OCI-LY7 (cell line): Measurements from ENCODE around the gene MAGI1. TPM values are rescaled to one million over a fixed set of nuclear protein-coding genes. Genes with fewer than 3 reads are reported as not detected.

Source experiments
- BruUV-seq: library from RNA; stranded (reverse); fragments of 400-500 nt; replicated peaks from 2 replicates; lab custom pipeline; 2021; lab: Mats Ljungman, UMichigan
- CTCF ChIA-PET: fragments of 300-600 bp; sonication (Branson Sonifier 250); formaldehyde crosslinking; loops from one replicate; lab custom pipeline; 2022; ENCODE audit warnings: antibody characterized with exemption; ENCODE audit not compliant: unreplicated experiment; lab: Charles Lee
- POLR2A ChIA-PET: fragments of 300-600 bp; sonication (Branson Sonifier 250); formaldehyde crosslinking; loops from one replicate; lab custom pipeline; 2022; ENCODE audit warnings: antibody characterized with exemption; lab: Charles Lee
- DNase-seq: peaks from one replicate; pipeline ENCODE4 v3.0.0-alpha.2; 2015; ENCODE audit warnings: low spot score
- H2AFZ ChIP-seq: fragments of 200-600 bp; sonication (generic), shearing (Covaris generic); 2 replicates; pipeline ENCODE4 v1.6.1; 2014; ENCODE audit warnings: mild to moderate bottlenecking, antibody characterized with exemption, low read length, moderate library complexity
- H3K27ac ChIP-seq: fragments of 200-600 bp; sonication (generic); 2 replicates; pipeline ENCODE4 v1.5.1; 2014; ENCODE audit warnings: mixed run types, low read depth, mild to moderate bottlenecking, moderate library complexity, low read length, inconsistent platforms; ENCODE audit not compliant: poor library complexity, severe bottlenecking
- H3K36me3 ChIP-seq: fragments of 200-600 bp; sonication (generic); 2 replicates; pipeline ENCODE4 v1.6.1; 2014; ENCODE audit warnings: mild to moderate bottlenecking, antibody characterized with exemption, low read length, moderate library complexity, mixed read lengths; ENCODE audit not compliant: insufficient read depth
- H3K4me1 ChIP-seq: fragments of 200-600 bp; sonication (generic); 2 replicates; pipeline ENCODE4 v1.5.1; 2014; ENCODE audit warnings: mild to moderate bottlenecking, low read length; ENCODE audit not compliant: insufficient read depth, poor library complexity, severe bottlenecking
- H3K4me2 ChIP-seq: fragments of 200-600 bp; sonication (generic); 2 replicates; pipeline ENCODE4 v1.6.1; 2014; ENCODE audit warnings: mild to moderate bottlenecking, low read length
- H3K4me3 ChIP-seq: fragments of 200-600 bp; sonication (generic); 2 replicates; pipeline ENCODE4 v1.5.1; 2014; ENCODE audit warnings: mild to moderate bottlenecking, low read depth, low read length; ENCODE audit not compliant: poor library complexity, severe bottlenecking
- H3K79me2 ChIP-seq: fragments of 200-600 bp; sonication (generic); 2 replicates; pipeline ENCODE4 v1.6.1; 2016; ENCODE audit warnings: low read depth, mild to moderate bottlenecking, low read length, moderate library complexity, mixed read lengths; ENCODE audit not compliant: insufficient read depth
- H3K9me2 ChIP-seq: fragments of 200-600 bp; sonication (generic); 2 replicates; pipeline ENCODE4 v1.6.1; 2016; ENCODE audit warnings: mild to moderate bottlenecking, low read length, mixed read lengths; ENCODE audit not compliant: insufficient read depth
- H3K9me3 ChIP-seq: fragments of 200-600 bp; sonication (generic); 2 replicates; pipeline ENCODE4 v1.6.1; 2014; ENCODE audit warnings: mild to moderate bottlenecking, mixed run types, low read length, mixed read lengths
- H4K20me1 ChIP-seq: fragments of 200-600 bp; sonication (generic); 2 replicates; pipeline ENCODE4 v1.6.1; 2014; ENCODE audit warnings: mild to moderate bottlenecking, antibody characterized with exemption, low read length, moderate library complexity, mixed read lengths; ENCODE audit not compliant: insufficient read depth
- CTCF ChIP-seq: fragments of 200-600 bp; sonication (generic); conservative IDR thresholded peaks from 2 replicates; pipeline ENCODE4 v1.5.1; 2014; ENCODE audit warnings: mild to moderate bottlenecking, antibody characterized with exemption, low read length, moderate library complexity, mixed read lengths
- EZH2phosphoT487 ChIP-seq: fragments of 200-600 bp; sonication (generic); IDR thresholded peaks from 2 replicates; pipeline ENCODE4 v1.6.1; 2018; ENCODE audit warnings: low read depth, borderline replicate concordance, mild to moderate bottlenecking, mixed run types, antibody characterized with exemption, low read length, moderate library complexity, mixed read lengths
- intact Hi-C: fragments of 100-400 bp; cut with micrococcal nuclease; formaldehyde crosslinking; loops from one replicate; pipeline ENCODE4 v1.10.0; 2022; ENCODE audit not compliant: unreplicated experiment
- total RNA-seq, 2 experiments: library from RNA; depleted of rRNA in 1 of 2; stranded (reverse); fragments of >200 nt in 1 of 2; shearing (Covaris generic) in 1 of 2; gene quantifications; 2 replicates each; pipeline ENCODE4 v1.2.3, GENCODE V29; 2014 to 2022

Gene MAGI1
- total RNA-seq, 2 experiments from 2014 or later = 0.63 to 2.5 TPM

GRCh38 chr3:65776081-65776480 is 262.6 kb downstream of the MAGI1 start:
- no TSS peak for BruUV-seq
- no peaks in the 10 kb centered on the region for H3K36me3 ChIP-seq

DNA sequence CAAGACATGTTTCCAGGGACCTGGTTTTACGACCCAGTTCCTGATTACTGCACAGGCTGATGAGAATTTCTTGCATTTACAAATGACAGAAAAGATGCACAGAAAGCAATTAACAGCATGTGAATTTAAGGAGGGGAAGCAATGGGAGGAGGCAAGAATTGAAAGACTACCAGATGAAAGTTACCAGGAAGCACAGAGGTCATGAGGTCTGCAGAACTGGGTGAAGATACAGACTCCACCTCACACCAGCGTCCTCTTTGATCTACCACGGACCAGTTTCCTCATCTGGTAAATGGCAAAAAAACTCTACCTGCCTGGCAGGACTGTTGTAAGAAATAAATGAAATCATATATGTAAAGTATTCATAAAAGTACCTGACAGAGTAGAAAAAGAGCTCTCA is 266.0 kb downstream of the MAGI1 start:
- no peak for DNase-seq
- no TSS peak for BruUV-seq
- Histone ChIP-seq H3K4me2 (no peak overlapping the region), H3K79me2 (no peaks in the 10 kb centered on the region), H3K9me3 (no peaks in the 10 kb centered on the region), H3K36me3 (no peaks in the 10 kb centered on the region), H3K4me3 (no peak overlapping the region), H3K9me2 (no peaks in the 10 kb centered on the region), H2AFZ (no peak overlapping the region), H4K20me1 (no peaks in the 10 kb centered on the region), H3K27ac (no peak overlapping the region), H3K4me1 (no peaks in the 10 kb centered on the region)
- ChIA-PET POLR2A (no interaction called here), CTCF (no interaction called here)
- TF ChIP-seq EZH2phosphoT487 (no peak), CTCF (no peak)
- intact Hi-C loops = no loop called here

More at GRCh38 chr3:65776081-65776480, 262.6 kb downstream of the MAGI1 start:
- Histone ChIP-seq H3K4me2 (no peak overlapping the region), H3K4me3 (no peak overlapping the region), H2AFZ (no peak overlapping the region), H3K27ac (no peak overlapping the region), H3K4me1 (no peaks in the 10 kb centered on the region), H3K9me3 (no peaks in the 10 kb centered on the region), H4K20me1 (no peaks in the 10 kb centered on the region), H3K79me2 (no peaks in the 10 kb centered on the region), H3K9me2 (no peaks in the 10 kb centered on the region)
- intact Hi-C loops = no loop called here
- no peak for DNase-seq
- TF ChIP-seq EZH2phosphoT487 = no peak
- TF ChIP-seq CTCF = no peak
- ChIA-PET CTCF (no interaction called here), POLR2A (interaction anchor here (0.7 kb wide), 1 partner anchor 41 kb away, joined by 5 read pairs; no protein-coding TSS in a partner anchor)

- Histone ChIP-seq H4K20me1 (no peaks in the 10 kb centered on the region), H3K9me2 (no peaks in the 10 kb centered on the region), H3K36me3 (no peaks in the 10 kb centered on the region), H3K4me3 (no peak overlapping the region), H2AFZ (no peak overlapping the region), H3K9me3 (no peaks in the 10 kb centered on the region), H3K79me2 (no peaks in the 10 kb centered on the region), H3K4me1 (no peaks in the 10 kb centered on the region), H3K27ac (no peak overlapping the region), H3K4me2 (no peak overlapping the region)
- no peak for TF ChIP-seq EZH2phosphoT487
- TF ChIP-seq CTCF = no peak
- BruUV-seq = no TSS peak
- DNase-seq = no peak
- intact Hi-C loops = no loop called here
- CTCF ChIA-PET = no interaction called here
- POLR2A ChIA-PET = no interaction called here
Measured at GRCh38 chr3:65767551-65767950, 271.2 kb downstream of the MAGI1 start.
